Osteocyte (in vitro differentiated cells): ENCODE results near the gene HRC. TPM values are rescaled to one million over a fixed set of nuclear protein-coding genes. Genes with fewer than 3 reads are reported as not detected.
A peak's percentile ranks its signal among the peaks of the same experiment; 100 is the strongest.
"Not testable (repeated sequence)": the region's sequence is repeated elsewhere in the genome, so short reads cannot be mapped to it uniquely, and the experiment has no call there.

Experiments
- DNase-seq: peaks from one replicate; pipeline ENCODE4 v3.0.0; 2021; ENCODE audit warnings: mixed read lengths; ENCODE audit not compliant: unreplicated experiment; ENCODE audit errors: extremely low spot score
- H3K27ac Mint-ChIP-seq: one replicate; pipeline ENCODE4 v1.8.0; 2021; ENCODE audit warnings: mild to moderate bottlenecking, mixed read lengths; ENCODE audit not compliant: unreplicated experiment
- H3K27me3 Mint-ChIP-seq: one replicate; pipeline ENCODE4 v1.8.0; 2021; ENCODE audit warnings: mixed read lengths; ENCODE audit not compliant: unreplicated experiment
- H3K36me3 Mint-ChIP-seq: one replicate; pipeline ENCODE4 v1.8.0; 2021; ENCODE audit warnings: mixed read lengths; ENCODE audit not compliant: unreplicated experiment
- H3K4me1 Mint-ChIP-seq: one replicate; pipeline ENCODE4 v1.8.0; 2021; ENCODE audit warnings: mixed read lengths; ENCODE audit not compliant: unreplicated experiment
- H3K4me3 Mint-ChIP-seq: one replicate; pipeline ENCODE4 v1.8.0; 2021; ENCODE audit warnings: mild to moderate bottlenecking, moderate library complexity, mixed read lengths; ENCODE audit not compliant: unreplicated experiment
- H3K9me3 Mint-ChIP-seq: one replicate; pipeline ENCODE4 v1.8.0; 2021; ENCODE audit warnings: mixed read lengths; ENCODE audit not compliant: unreplicated experiment
- CTCF ChIP-seq: fragments of 200-600 bp; sonication (generic); IDR thresholded peaks from 2 replicates; pipeline ENCODE4 v1.5.0; 2021; ENCODE audit warnings: antibody characterized with exemption, mild to moderate bottlenecking, moderate library complexity
- total RNA-seq: library from RNA; stranded (reverse); gene quantifications from 2 replicates; pipeline ENCODE4 v1.2.1, GENCODE V29; 2021

HRC gene
- total RNA-seq, 1 donor from 2014 or later: not detected

GRCh38 chr19:49148784-49149651, 6.2 kb downstream of the HRC start:
- H3K27ac Mint-ChIP-seq: peak overlapping the region; percentile 86
- peaks cover 22% of the 10 kb centered on the region for H3K4me1 Mint-ChIP-seq
- DNase-seq: peak; percentile 99
- H3K4me3 Mint-ChIP-seq: peak overlapping the region; percentile 93
- H3K27me3 Mint-ChIP-seq: no peaks in the 10 kb centered on the region
- TF ChIP-seq CTCF: no peak
- no peaks in the 10 kb centered on the region for H3K9me3 Mint-ChIP-seq
- H3K36me3 Mint-ChIP-seq: no peaks in the 10 kb centered on the region

GRCh38 chr19:49148044-49148682, 7.0 kb downstream of the HRC start:
- no peaks in the 10 kb centered on the region for H3K36me3 Mint-ChIP-seq
- no peak for DNase-seq
- peak overlapping the region; percentile 60 for H3K4me3 Mint-ChIP-seq
- peaks cover 23% of the 10 kb centered on the region for H3K4me1 Mint-ChIP-seq
- H3K9me3 Mint-ChIP-seq: no peaks in the 10 kb centered on the region
- no peak for TF ChIP-seq CTCF
- no peak overlapping the region for H3K27ac Mint-ChIP-seq
- H3K27me3 Mint-ChIP-seq: no peaks in the 10 kb centered on the region

GRCh38 chr19:49146408-49146770, 8.8 kb downstream of the HRC start:
- H3K27ac Mint-ChIP-seq, H3K27me3 Mint-ChIP-seq, H3K36me3 Mint-ChIP-seq, DNase-seq, H3K9me3 Mint-ChIP-seq: not testable (repeated sequence)
- Mint-ChIP-seq H3K4me3 (peak overlapping the region; percentile 63), H3K4me1 (peaks cover 25% of the 10 kb centered on the region)

- Mint-ChIP-seq H3K36me3 (no peaks in the 10 kb centered on the region), H3K27me3 (no peaks in the 10 kb centered on the region), H3K4me3 (peak overlapping the region; percentile 63), H3K4me1 (peaks cover 25% of the 10 kb centered on the region), H3K9me3 (no peaks in the 10 kb centered on the region), H3K27ac (no peak overlapping the region)
- TF ChIP-seq CTCF: peak; percentile 93
- DNase-seq: peak; percentile 92
These were observed 9.4 kb downstream of the HRC start for GRCh38 chr19:49145573-49146407.

- H3K9me3 Mint-ChIP-seq: no peaks in the 10 kb centered on the region
- H3K36me3 Mint-ChIP-seq: no peaks in the 10 kb centered on the region
- DNase-seq: peak; percentile 96
- no peaks in the 10 kb centered on the region for H3K27me3 Mint-ChIP-seq
- H3K4me3 Mint-ChIP-seq: peak overlapping the region; percentile 93
- TF ChIP-seq CTCF: no peak
- H3K27ac Mint-ChIP-seq: peak overlapping the region; percentile 79
- H3K4me1 Mint-ChIP-seq: peaks cover 18% of the 10 kb centered on the region
These were observed 12.3 kb downstream of the HRC start for GRCh38 chr19:49142866-49143335.
